Astrocyte (in vitro differentiated cells and primary cell): Measurements from ENCODE around the gene SVBP. TPM values are rescaled to one million over a fixed set of nuclear protein-coding genes. Genes with fewer than 3 reads are reported as not detected.

Source experiments
- DNase-seq: peaks from one replicate; pipeline ENCODE4 v3.0.0-alpha.2; 2010; ENCODE audit warnings: low read depth
- FAIRE-seq: peaks from 2 replicates; lab custom pipeline; 2011; peaks lifted over from hg19 to GRCh38; lab: Jason Lieb, UNC
- H2AFZ ChIP-seq: 2 replicates; pipeline ENCODE4 v1.6.0; 2012; ENCODE audit warnings: low read depth, low read length, inconsistent platforms
- H3K27ac ChIP-seq: 2 replicates; pipeline ENCODE4 v1.5.1; 2011; ENCODE audit warnings: low read depth, low read length, inconsistent platforms
- H3K27me3 ChIP-seq: 2 replicates; pipeline ENCODE4 v1.6.0; 2011; ENCODE audit warnings: low read length, inconsistent platforms; ENCODE audit not compliant: insufficient read depth
- H3K36me3 ChIP-seq: 2 replicates; pipeline ENCODE4 v1.5.1; 2011; ENCODE audit warnings: low read length, inconsistent platforms; ENCODE audit not compliant: insufficient read depth
- H3K4me1 ChIP-seq: 2 replicates; pipeline ENCODE4 v1.5.1; 2011; ENCODE audit warnings: low read length, inconsistent platforms; ENCODE audit not compliant: insufficient read depth
- H3K4me2 ChIP-seq: 2 replicates; pipeline ENCODE4 v1.6.0; 2012; ENCODE audit warnings: low read length, inconsistent platforms
- H3K4me3 ChIP-seq: 2 replicates; pipeline ENCODE4 v1.5.1; 2011; ENCODE audit warnings: low read depth, mild to moderate bottlenecking, low read length, inconsistent platforms; ENCODE audit not compliant: insufficient read depth
- H3K79me2 ChIP-seq: 2 replicates; pipeline ENCODE4 v1.6.0; 2012; ENCODE audit warnings: mild to moderate bottlenecking, low read length, inconsistent platforms; ENCODE audit not compliant: insufficient read depth
- H3K9ac ChIP-seq: 2 replicates; pipeline ENCODE4 v1.6.0; 2012; ENCODE audit warnings: mild to moderate bottlenecking, low read length, inconsistent platforms
- H3K9me3 ChIP-seq: 2 replicates; pipeline ENCODE4 v1.5.1; 2012; ENCODE audit warnings: low read depth, mild to moderate bottlenecking, low read length, inconsistent platforms; ENCODE audit not compliant: insufficient read depth
- H4K20me1 ChIP-seq: 2 replicates; pipeline ENCODE4 v1.6.0; 2012; ENCODE audit warnings: low read length, inconsistent platforms; ENCODE audit not compliant: insufficient read depth
- H3K27ac Mint-ChIP-seq: one replicate; pipeline ENCODE4 v1.8.0; 2021; ENCODE audit warnings: mild to moderate bottlenecking, mixed read lengths; ENCODE audit not compliant: unreplicated experiment
- H3K27me3 Mint-ChIP-seq: one replicate; pipeline ENCODE4 v1.8.0; 2021; ENCODE audit warnings: low read depth, mixed read lengths; ENCODE audit not compliant: unreplicated experiment
- H3K36me3 Mint-ChIP-seq: one replicate; pipeline ENCODE4 v1.8.0; 2021; ENCODE audit warnings: low read depth, mixed read lengths; ENCODE audit not compliant: unreplicated experiment
- H3K4me1 Mint-ChIP-seq: one replicate; pipeline ENCODE4 v1.8.0; 2021; ENCODE audit warnings: low read depth, mixed read lengths; ENCODE audit not compliant: unreplicated experiment
- H3K4me3 Mint-ChIP-seq: one replicate; pipeline ENCODE4 v1.8.0; 2021; ENCODE audit warnings: mild to moderate bottlenecking, moderate library complexity, mixed read lengths; ENCODE audit not compliant: unreplicated experiment
- H3K9me3 Mint-ChIP-seq: one replicate; pipeline ENCODE4 v1.8.0; 2021; ENCODE audit warnings: mild to moderate bottlenecking, mixed read lengths; ENCODE audit not compliant: unreplicated experiment
- EZH2 ChIP-seq: IDR thresholded peaks from 2 replicates; pipeline ENCODE4 v1.6.1; 2012; ENCODE audit warnings: mild to moderate bottlenecking, low read length, inconsistent platforms; ENCODE audit not compliant: insufficient read depth
- total RNA-seq: library from RNA; stranded (reverse); gene quantifications from 2 replicates; pipeline ENCODE4 v1.2.1, GENCODE V29; 2021
- TF ChIP-seq, protein P1 (sequence below): IDR thresholded peaks from 2 replicates; pipeline ENCODE4 v1.5.1; 2011; ENCODE audit warnings: low read depth, mild to moderate bottlenecking, inconsistent platforms, low read length, moderate library complexity; ENCODE audit not compliant: insufficient read depth

The SVBP gene
- total RNA-seq, 1 donor from 2014 or later: 28.1 TPM

DNA sequence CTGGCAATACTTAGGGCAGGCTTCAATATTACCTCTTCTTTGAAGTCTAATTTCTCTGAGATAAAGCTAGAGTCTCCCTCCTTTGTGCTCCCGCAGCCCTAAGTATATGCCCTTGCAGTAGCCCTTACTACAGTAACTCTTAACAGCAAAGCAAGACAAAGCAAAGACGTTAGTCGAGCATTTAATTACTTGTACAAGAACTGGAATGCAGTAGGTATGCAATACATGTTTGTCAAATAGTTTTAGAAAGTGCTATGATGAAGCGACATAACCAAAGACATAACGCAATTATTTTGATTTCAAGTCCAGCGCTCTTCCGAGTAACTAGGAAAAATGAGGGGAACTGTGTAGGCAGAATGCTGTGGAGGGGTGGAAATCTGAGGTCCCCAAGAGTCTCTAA, 51.9 kb downstream of the SVBP start:
- peak overlapping the region; percentile 89 for H3K4me2 ChIP-seq
- H2AFZ ChIP-seq: no peak overlapping the region
- no peaks in the 10 kb centered on the region for H3K9me3 ChIP-seq
- H3K27ac Mint-ChIP-seq: no peak overlapping the region
- H3K4me3 Mint-ChIP-seq: no peak overlapping the region
- H3K4me1 Mint-ChIP-seq: peaks cover 8% of the 10 kb centered on the region
- no peak for TF ChIP-seq EZH2
- TF ChIP-seq, protein P1, sequence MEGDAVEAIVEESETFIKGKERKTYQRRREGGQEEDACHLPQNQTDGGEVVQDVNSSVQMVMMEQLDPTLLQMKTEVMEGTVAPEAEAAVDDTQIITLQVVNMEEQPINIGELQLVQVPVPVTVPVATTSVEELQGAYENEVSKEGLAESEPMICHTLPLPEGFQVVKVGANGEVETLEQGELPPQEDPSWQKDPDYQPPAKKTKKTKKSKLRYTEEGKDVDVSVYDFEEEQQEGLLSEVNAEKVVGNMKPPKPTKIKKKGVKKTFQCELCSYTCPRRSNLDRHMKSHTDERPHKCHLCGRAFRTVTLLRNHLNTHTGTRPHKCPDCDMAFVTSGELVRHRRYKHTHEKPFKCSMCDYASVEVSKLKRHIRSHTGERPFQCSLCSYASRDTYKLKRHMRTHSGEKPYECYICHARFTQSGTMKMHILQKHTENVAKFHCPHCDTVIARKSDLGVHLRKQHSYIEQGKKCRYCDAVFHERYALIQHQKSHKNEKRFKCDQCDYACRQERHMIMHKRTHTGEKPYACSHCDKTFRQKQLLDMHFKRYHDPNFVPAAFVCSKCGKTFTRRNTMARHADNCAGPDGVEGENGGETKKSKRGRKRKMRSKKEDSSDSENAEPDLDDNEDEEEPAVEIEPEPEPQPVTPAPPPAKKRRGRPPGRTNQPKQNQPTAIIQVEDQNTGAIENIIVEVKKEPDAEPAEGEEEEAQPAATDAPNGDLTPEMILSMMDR: no peak
- H3K4me1 ChIP-seq: peaks cover 17% of the 10 kb centered on the region
- H3K4me3 ChIP-seq: peak overlapping the region; percentile 90
- H3K27me3 ChIP-seq: no peaks in the 10 kb centered on the region
- no peak for FAIRE-seq
- H3K36me3 ChIP-seq: peaks cover 12% of the 10 kb centered on the region
- H4K20me1 ChIP-seq: peaks cover 41% of the 10 kb centered on the region
- H3K79me2 ChIP-seq: peaks cover 78% of the 10 kb centered on the region
- peak overlapping the region; percentile 90 for H3K9ac ChIP-seq
- no peaks in the 10 kb centered on the region for H3K27me3 Mint-ChIP-seq
- peaks cover 4% of the 10 kb centered on the region for H3K36me3 Mint-ChIP-seq
- H3K27ac ChIP-seq: peak overlapping the region; percentile 73
- no peak for DNase-seq
- H3K9me3 Mint-ChIP-seq: no peaks in the 10 kb centered on the region

DNA sequence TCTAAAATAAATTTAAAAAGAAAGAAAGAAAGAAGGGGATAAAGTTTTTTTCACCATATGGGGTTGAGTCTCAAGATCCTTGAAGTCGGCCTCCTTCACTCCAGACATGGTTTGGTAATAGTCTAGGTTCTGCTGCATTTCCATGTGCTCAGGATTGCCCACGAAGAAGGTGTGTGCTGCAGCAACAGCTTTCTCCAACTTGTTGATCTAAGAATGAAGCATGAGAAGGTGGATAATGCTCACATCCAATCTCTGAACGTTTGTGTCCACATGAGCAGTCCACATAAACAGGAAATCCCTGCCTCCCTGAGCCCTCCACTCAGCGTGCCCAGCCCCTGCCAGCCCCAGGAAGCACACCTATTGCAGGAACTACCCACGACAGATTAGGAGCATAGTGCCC, 54.9 kb downstream of the SVBP start:
- H2AFZ ChIP-seq: no peak overlapping the region
- no peak overlapping the region for H3K4me2 ChIP-seq
- H4K20me1 ChIP-seq: peaks cover 61% of the 10 kb centered on the region
- H3K36me3 Mint-ChIP-seq: peaks cover 10% of the 10 kb centered on the region
- H3K9me3 ChIP-seq: no peaks in the 10 kb centered on the region
- H3K4me1 Mint-ChIP-seq: peaks cover 2% of the 10 kb centered on the region
- DNase-seq (no peak), FAIRE-seq (no peak)
- no peak for TF ChIP-seq EZH2
- TF ChIP-seq, protein P1: no peak
- peaks cover 51% of the 10 kb centered on the region for H3K79me2 ChIP-seq
- H3K27me3 ChIP-seq: no peaks in the 10 kb centered on the region
- H3K9me3 Mint-ChIP-seq: no peaks in the 10 kb centered on the region
- H3K27ac ChIP-seq: no peak overlapping the region
- H3K4me3 Mint-ChIP-seq: no peak overlapping the region
- H3K4me3 ChIP-seq: no peak overlapping the region
- no peak overlapping the region for H3K9ac ChIP-seq
- H3K4me1 ChIP-seq: peaks cover 9% of the 10 kb centered on the region
- no peak overlapping the region for H3K27ac Mint-ChIP-seq
- peaks cover 33% of the 10 kb centered on the region for H3K36me3 ChIP-seq
- H3K27me3 Mint-ChIP-seq: no peaks in the 10 kb centered on the region

DNA sequence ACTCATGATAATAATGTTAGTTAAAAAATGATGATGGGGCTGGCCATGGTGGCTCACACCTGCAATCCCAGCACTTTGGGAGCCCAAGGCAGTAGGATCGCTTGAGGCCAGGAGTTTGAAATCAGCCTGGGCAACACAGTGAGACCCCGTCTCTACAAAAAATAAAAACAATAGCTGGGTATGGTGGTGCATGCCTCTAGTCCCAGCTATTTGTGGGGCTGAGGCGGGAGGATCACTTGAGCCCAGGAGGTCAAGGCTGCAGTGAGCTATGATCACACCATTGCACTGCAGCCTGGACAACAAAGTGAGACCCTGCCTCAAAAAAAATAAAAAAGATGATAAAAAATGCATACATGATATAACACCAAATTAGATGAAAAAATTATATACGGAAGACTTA, 55.6 kb downstream of the SVBP start:
- Histone ChIP-seq H4K20me1 (peaks cover 68% of the 10 kb centered on the region), H3K4me1 (peaks cover 9% of the 10 kb centered on the region), H3K9ac (no peak overlapping the region), H3K9me3 (no peaks in the 10 kb centered on the region), H3K27me3 (no peaks in the 10 kb centered on the region), H3K36me3 (peaks cover 34% of the 10 kb centered on the region), H3K79me2 (peaks cover 46% of the 10 kb centered on the region), H3K4me3 (no peak overlapping the region), H2AFZ (no peak overlapping the region), H3K4me2 (no peak overlapping the region), H3K27ac (no peak overlapping the region)
- FAIRE-seq (no peak), DNase-seq (no peak)
- no peak overlapping the region for H3K27ac Mint-ChIP-seq
- H3K9me3 Mint-ChIP-seq: no peaks in the 10 kb centered on the region
- no peak for TF ChIP-seq EZH2
- TF ChIP-seq, protein P1: no peak
- peaks cover 2% of the 10 kb centered on the region for H3K4me1 Mint-ChIP-seq
- no peak overlapping the region for H3K4me3 Mint-ChIP-seq
- peaks cover 15% of the 10 kb centered on the region for H3K36me3 Mint-ChIP-seq
- no peaks in the 10 kb centered on the region for H3K27me3 Mint-ChIP-seq
